ENCODE data around the gene LNP1. TPM values are rescaled to one million over a fixed set of nuclear protein-coding genes. Genes with fewer than 3 reads are reported as not detected.

Gene LNP1
- total RNA-seq, 4 donors from 2014 or later: 0.27 to 2.2 (median 0.40) TPM; not detected in 1

- Histone ChIP-seq H3K4me3 (no peak overlapping the region), H3K27ac (no peak overlapping the region), H3K9me3 (no peaks in the 10 kb centered on the region), H3K36me3 (no peaks in the 10 kb centered on the region), H3K4me1 (no peaks in the 10 kb centered on the region), H3K27me3 (no peaks in the 10 kb centered on the region)
- 100% methylated on average over 1 of the region's 1 CpG; no CpG with 5 or more reads in 1 of the 2 donors for WGBS, 2 donors (ENCODE audit: low coverage in 1 of 2)
- intact Hi-C loops (cut with DNase I; ENCODE audit: low total_unique reads) (no loop called here), in situ Hi-C loops (cut with MboI; ENCODE audit: low pct_ligation_motif_present in 1 of 4, low pct_unique_long_range_greater_than_20kb in 1 of 4, low sequenced_read_pairs in 3 of 4) (no loop called here)
- DNase-seq: no peak
- TF ChIP-seq CTCF (IDR thresholded peaks at IDR 0.05) (no peak), POLR2A (IDR thresholded peaks at IDR 0.05) (no peak), POLR2AphosphoS5 (IDR thresholded peaks at IDR 0.05) (no peak), EP300 (IDR thresholded peaks at IDR 0.05; ENCODE audit: low read depth) (no peak)
Observed at GRCh38 chr3:100458814-100459213, 57.5 kb downstream of the LNP1 start.

GRCh38 chr3:100463002-100463401, 61.7 kb downstream of the LNP1 start:
- TF ChIP-seq POLR2AphosphoS5 (IDR thresholded peaks at IDR 0.05) (no peak), CTCF (IDR thresholded peaks at IDR 0.05) (peak; percentile 61 to 79 (median 67))
- Histone ChIP-seq H3K9me3 (no peaks in the 10 kb centered on the region), H3K27ac (no peak overlapping the region), H3K4me3 (no peak overlapping the region), H3K4me1 (no peaks in the 10 kb centered on the region), H3K36me3 (no peaks in the 10 kb centered on the region), H3K27me3 (no peaks in the 10 kb centered on the region)
- DNase-seq: no peak
- WGBS, 2 donors (ENCODE audit: low coverage in 1 of 2): 0 to 3% methylated on average over 1 to 3 of the region's 3 CpGs
- intact Hi-C loops (cut with DNase I; ENCODE audit: low total_unique reads): no loop called here
- in situ Hi-C loops (cut with MboI; ENCODE audit: low pct_ligation_motif_present in 1 of 4, low pct_unique_long_range_greater_than_20kb in 1 of 4, low sequenced_read_pairs in 3 of 4): loop anchor here (5.0 to 10.0 kb wide), 3 partner anchors 122 to 132 kb away; no protein-coding TSS in a partner anchor

GRCh38 chr3:100463646-100464155, 62.4 kb downstream of the LNP1 start:
- 75 to 76% methylated on average over 3 of the region's 3 CpGs for WGBS, 2 donors (ENCODE audit: low coverage in 1 of 2)
- intact Hi-C loops (cut with DNase I; ENCODE audit: low total_unique reads): loop anchor here (2.0 kb wide), 1 partner anchor 127 kb away; no protein-coding TSS in a partner anchor
- in situ Hi-C loops (cut with MboI; ENCODE audit: low pct_ligation_motif_present in 1 of 4, low pct_unique_long_range_greater_than_20kb in 1 of 4, low sequenced_read_pairs in 3 of 4): loop anchor here (5.0 to 10.0 kb wide), 3 partner anchors 121 to 131 kb away; no protein-coding TSS in a partner anchor

More at GRCh38 chr3:100463646-100464155, 62.4 kb downstream of the LNP1 start:
- H3K27ac ChIP-seq: no peak overlapping the region
- H3K4me1 ChIP-seq: no peaks in the 10 kb centered on the region
- H3K27me3 ChIP-seq: no peaks in the 10 kb centered on the region
- no peak for DNase-seq
- H3K4me3 ChIP-seq: no peak overlapping the region
- no peaks in the 10 kb centered on the region for H3K9me3 ChIP-seq
- TF ChIP-seq POLR2A (IDR thresholded peaks at IDR 0.05): no peak
- no peak for TF ChIP-seq EP300 (IDR thresholded peaks at IDR 0.05; ENCODE audit: low read depth)
- TF ChIP-seq POLR2AphosphoS5 (IDR thresholded peaks at IDR 0.05): no peak
- TF ChIP-seq CTCF (IDR thresholded peaks at IDR 0.05): no peak
- no peaks in the 10 kb centered on the region for H3K36me3 ChIP-seq
